ENCODE results near the gene PFKP.

PFKP gene

GRCh38 chr10:3040069-3040468 is 27.3 kb upstream of the PFKP start:
- Histone ChIP-seq H3K27me3 (ENCODE audit: insufficient read depth, low read length, poor library complexity, severe bottlenecking) (no peaks in the 10 kb centered on the region), H3K36me3 (ENCODE audit: insufficient read depth, low read length) (no peaks in the 10 kb centered on the region), H2AFZ (ENCODE audit: low read length) (no peak overlapping the region), H3K4me1 (ENCODE audit: insufficient read depth, low read length, poor library complexity, severe bottlenecking) (no peaks in the 10 kb centered on the region), H3K4me2 (ENCODE audit: low read depth, low read length, poor library complexity, severe bottlenecking) (no peak overlapping the region), H3K9ac (ENCODE audit: low read depth, low read length, poor library complexity, severe bottlenecking) (no peak overlapping the region), H4K20me1 (ENCODE audit: insufficient read depth, low read length, poor library complexity, severe bottlenecking) (no peaks in the 10 kb centered on the region), H3F3A (ENCODE audit: low read depth) (no peaks in the 10 kb centered on the region), H3K9me2 (replicated peaks; ENCODE audit: low read depth, low read length) (no peaks in the 10 kb centered on the region), H3K9me3 (ENCODE audit: insufficient read depth, low read depth, low read length) (no peaks in the 10 kb centered on the region), H3K79me2 (ENCODE audit: insufficient read depth, low read length) (no peaks in the 10 kb centered on the region), H3K4me3 (ENCODE audit: low read length, poor library complexity, severe bottlenecking) (no peak overlapping the region)
- TF ChIP-seq, protein P1, sequence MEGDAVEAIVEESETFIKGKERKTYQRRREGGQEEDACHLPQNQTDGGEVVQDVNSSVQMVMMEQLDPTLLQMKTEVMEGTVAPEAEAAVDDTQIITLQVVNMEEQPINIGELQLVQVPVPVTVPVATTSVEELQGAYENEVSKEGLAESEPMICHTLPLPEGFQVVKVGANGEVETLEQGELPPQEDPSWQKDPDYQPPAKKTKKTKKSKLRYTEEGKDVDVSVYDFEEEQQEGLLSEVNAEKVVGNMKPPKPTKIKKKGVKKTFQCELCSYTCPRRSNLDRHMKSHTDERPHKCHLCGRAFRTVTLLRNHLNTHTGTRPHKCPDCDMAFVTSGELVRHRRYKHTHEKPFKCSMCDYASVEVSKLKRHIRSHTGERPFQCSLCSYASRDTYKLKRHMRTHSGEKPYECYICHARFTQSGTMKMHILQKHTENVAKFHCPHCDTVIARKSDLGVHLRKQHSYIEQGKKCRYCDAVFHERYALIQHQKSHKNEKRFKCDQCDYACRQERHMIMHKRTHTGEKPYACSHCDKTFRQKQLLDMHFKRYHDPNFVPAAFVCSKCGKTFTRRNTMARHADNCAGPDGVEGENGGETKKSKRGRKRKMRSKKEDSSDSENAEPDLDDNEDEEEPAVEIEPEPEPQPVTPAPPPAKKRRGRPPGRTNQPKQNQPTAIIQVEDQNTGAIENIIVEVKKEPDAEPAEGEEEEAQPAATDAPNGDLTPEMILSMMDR (conservative IDR thresholded peaks at IDR 0.05; ENCODE audit: low read length): no peak
- TF ChIP-seq EZH2phosphoT487 (IDR thresholded peaks at IDR 0.05; ENCODE audit: borderline replicate concordance): no peak

GRCh38 chr10:3042589-3042988 is 24.8 kb upstream of the PFKP start:
- Histone ChIP-seq H3K36me3 (ENCODE audit: insufficient read depth, low read length) (no peaks in the 10 kb centered on the region), H2AFZ (ENCODE audit: low read length) (no peak overlapping the region), H3F3A (ENCODE audit: low read depth) (no peaks in the 10 kb centered on the region), H4K20me1 (ENCODE audit: insufficient read depth, low read length, poor library complexity, severe bottlenecking) (no peaks in the 10 kb centered on the region), H3K4me2 (ENCODE audit: low read depth, low read length, poor library complexity, severe bottlenecking) (no peak overlapping the region), H3K9me2 (replicated peaks; ENCODE audit: low read depth, low read length) (no peaks in the 10 kb centered on the region), H3K27me3 (ENCODE audit: insufficient read depth, low read length, poor library complexity, severe bottlenecking) (no peaks in the 10 kb centered on the region), H3K9ac (ENCODE audit: low read depth, low read length, poor library complexity, severe bottlenecking) (no peak overlapping the region), H3K79me2 (ENCODE audit: insufficient read depth, low read length) (no peaks in the 10 kb centered on the region), H3K4me1 (ENCODE audit: insufficient read depth, low read length, poor library complexity, severe bottlenecking) (no peaks in the 10 kb centered on the region), H3K4me3 (ENCODE audit: low read length, poor library complexity, severe bottlenecking) (no peak overlapping the region), H3K9me3 (ENCODE audit: insufficient read depth, low read depth, low read length) (no peaks in the 10 kb centered on the region)
- no peak for TF ChIP-seq EZH2phosphoT487 (IDR thresholded peaks at IDR 0.05; ENCODE audit: borderline replicate concordance)
- TF ChIP-seq, protein P1 (conservative IDR thresholded peaks at IDR 0.05; ENCODE audit: low read length): no peak

- Histone ChIP-seq H3K27me3 (ENCODE audit: insufficient read depth, low read length, poor library complexity, severe bottlenecking) (no peaks in the 10 kb centered on the region), H4K20me1 (ENCODE audit: insufficient read depth, low read length, poor library complexity, severe bottlenecking) (no peaks in the 10 kb centered on the region), H3K36me3 (ENCODE audit: insufficient read depth, low read length) (no peaks in the 10 kb centered on the region), H3K4me3 (ENCODE audit: low read length, poor library complexity, severe bottlenecking) (peak overlapping the region; percentile 27), H3K9me3 (ENCODE audit: insufficient read depth, low read depth, low read length) (no peaks in the 10 kb centered on the region), H3K79me2 (ENCODE audit: insufficient read depth, low read length) (no peaks in the 10 kb centered on the region), H3K9me2 (replicated peaks; ENCODE audit: low read depth, low read length) (no peaks in the 10 kb centered on the region), H3K4me2 (ENCODE audit: low read depth, low read length, poor library complexity, severe bottlenecking) (peak overlapping the region; percentile 36), H3F3A (ENCODE audit: low read depth) (no peaks in the 10 kb centered on the region), H3K9ac (ENCODE audit: low read depth, low read length, poor library complexity, severe bottlenecking) (no peak overlapping the region), H2AFZ (ENCODE audit: low read length) (peak overlapping the region; percentile 22; the same call in 1 of the 2 replicates), H3K4me1 (ENCODE audit: insufficient read depth, low read length, poor library complexity, severe bottlenecking) (no peaks in the 10 kb centered on the region)
- TF ChIP-seq, protein P1 (conservative IDR thresholded peaks at IDR 0.05; ENCODE audit: low read length): peak; percentile 90
- no peak for TF ChIP-seq EZH2phosphoT487 (IDR thresholded peaks at IDR 0.05; ENCODE audit: borderline replicate concordance)
Measured at GRCh38 chr10:3043512-3044368, 23.6 kb upstream of the PFKP start.
